CD14-positive monocyte (primary cell): ENCODE measurements around the gene KLHL24. TPM values are rescaled to one million over a fixed set of nuclear protein-coding genes. Genes with fewer than 3 reads are reported as not detected.
"Not testable (repeated sequence)": the region's sequence is repeated elsewhere in the genome, so short reads cannot be mapped to it uniquely, and the experiment has no call there.

Experiments used
- DNase-seq, 3 donors: peaks; one replicate each; pipeline ENCODE4 v3.0.0-alpha.2; 2011 to 2022
- H2AFZ ChIP-seq: 2 replicates; pipeline ENCODE4 v1.6.0; 2012; ENCODE audit warnings: mild to moderate bottlenecking, low read depth, low read length, inconsistent platforms; ENCODE audit not compliant: insufficient read depth, poor library complexity, severe bottlenecking
- H3K27ac ChIP-seq, 2 donors: 1 replicate in 1 of 2; 2 replicates in 1 of 2; pipeline ENCODE4 v1.5.1; 2012 to 2013; ENCODE audit warnings: low read length in 2 of 2, control low read depth in 1 of 2, inconsistent platforms in 1 of 2, low read depth in 1 of 2, mild to moderate bottlenecking in 1 of 2
- H3K27me3 ChIP-seq, 2 donors: one replicate each; pipeline versions ENCODE4 v1.6.0 to v1.6.1; 2011 to 2013; ENCODE audit warnings: low read length in 2 of 2; ENCODE audit not compliant: control insufficient read depth in 2 of 2, insufficient read depth in 2 of 2
- H3K36me3 ChIP-seq, 2 donors: replicated peaks in 1 of 2; 1 replicate in 1 of 2; 2 replicates in 1 of 2; pipeline versions ENCODE4 v1.5.1 to v1.6.1; 2012 to 2013; ENCODE audit warnings: low read length in 2 of 2, control low read depth in 1 of 2, inconsistent platforms in 1 of 2, mild to moderate bottlenecking in 1 of 2; ENCODE audit not compliant: insufficient read depth in 2 of 2, control insufficient read depth in 1 of 2
- H3K4me1 ChIP-seq, 2 donors: 1 replicate in 1 of 2; 2 replicates in 1 of 2; pipeline versions ENCODE4 v1.5.1 to v1.6.1; 2012 to 2013; ENCODE audit warnings: low read length in 2 of 2, control low read depth in 1 of 2, inconsistent platforms in 1 of 2, mild to moderate bottlenecking in 1 of 2, moderate library complexity in 1 of 2; ENCODE audit not compliant: insufficient read depth in 2 of 2, control insufficient read depth in 1 of 2
- H3K4me2 ChIP-seq: replicated peaks from 2 replicates; pipeline ENCODE3; 2012; ENCODE audit warnings: low read length, moderate library complexity, mild to moderate bottlenecking; ENCODE audit not compliant: poor library complexity, severe bottlenecking; ENCODE audit errors: extremely low read depth
- H3K4me3 ChIP-seq, 3 experiments: fragments of 200-600 bp in 1 of 3; sonication (generic) in 1 of 3; replicated peaks in 1 of 3; 1 replicate in 2 of 3; 2 replicates in 1 of 3; pipeline ENCODE4 v1.5.1; 2011 to 2013; ENCODE audit warnings: low read length in 3 of 3, mild to moderate bottlenecking in 3 of 3, control low read depth in 2 of 3, low read depth in 2 of 3, inconsistent platforms in 1 of 3, moderate library complexity in 1 of 3
- H3K79me2 ChIP-seq: 2 replicates; pipeline ENCODE4 v1.6.0; 2012; ENCODE audit warnings: mild to moderate bottlenecking, control low read depth, inconsistent platforms, low read length, moderate library complexity; ENCODE audit not compliant: insufficient read depth
- H3K9ac ChIP-seq: 2 replicates; pipeline ENCODE4 v1.6.0; 2017; ENCODE audit warnings: low read length, mild to moderate bottlenecking; ENCODE audit not compliant: insufficient read depth, poor library complexity, severe bottlenecking
- H3K9me3 ChIP-seq, 2 donors: replicated peaks in 1 of 2; 1 replicate in 1 of 2; 2 replicates in 1 of 2; pipeline versions ENCODE4 v1.5.1 to v1.6.1; 2012 to 2013; ENCODE audit warnings: low read length in 2 of 2, control low read depth in 1 of 2; ENCODE audit not compliant: control insufficient read depth in 1 of 2, insufficient read depth in 1 of 2
- H4K20me1 ChIP-seq: 2 replicates; pipeline ENCODE4 v1.6.0; 2012; ENCODE audit warnings: mild to moderate bottlenecking, low read length, control low read depth, moderate library complexity; ENCODE audit not compliant: insufficient read depth
- H3K27ac Mint-ChIP-seq, 7 donors: one replicate each; pipeline ENCODE4 v1.8.0; 2020; ENCODE audit warnings: mild to moderate bottlenecking in 7 of 7, mixed read lengths in 7 of 7, moderate library complexity in 6 of 7, inconsistent platforms in 2 of 7
- H3K27me3 Mint-ChIP-seq, 3 donors: one replicate each; pipeline ENCODE4 v1.8.0; 2021 to 2022; ENCODE audit warnings: low read depth in 3 of 3, mild to moderate bottlenecking in 3 of 3, mixed read lengths in 3 of 3, moderate library complexity in 3 of 3, inconsistent platforms in 1 of 3
- H3K36me3 Mint-ChIP-seq, 2 donors: one replicate each; pipeline ENCODE4 v1.8.0; 2020; ENCODE audit warnings: mixed read lengths in 2 of 2, inconsistent platforms in 1 of 2, mild to moderate bottlenecking in 1 of 2
- H3K4me1 Mint-ChIP-seq: one replicate; pipeline ENCODE4 v1.8.0; 2020; ENCODE audit warnings: mild to moderate bottlenecking, mixed read lengths
- H3K4me3 Mint-ChIP-seq, 2 donors: one replicate each; pipeline ENCODE4 v1.8.0; 2020; ENCODE audit warnings: mild to moderate bottlenecking in 2 of 2, mixed read lengths in 2 of 2, moderate library complexity in 1 of 2
- H3K9me3 Mint-ChIP-seq, 7 donors: one replicate each; pipeline ENCODE4 v1.8.0; 2020 to 2022; ENCODE audit warnings: mixed read lengths in 7 of 7, mild to moderate bottlenecking in 6 of 7, moderate library complexity in 6 of 7, inconsistent platforms in 2 of 7
- WGBS: methylation state at CpG from one replicate; pipeline ENCODE4 v1.1.5; 2013; ENCODE audit warnings: missing lambda C conversion rate; ENCODE audit not compliant: insufficient coverage; 5-methylcytosine and 5-hydroxymethylcytosine counted together
- intact Hi-C, 2 donors: fragments of 100-400 bp; cut with micrococcal nuclease; formaldehyde crosslinking; loops; one replicate each; pipeline versions ENCODE4 v1.15.0 to v1.15.1; 2023
- polyA plus RNA-seq, 3 donors: library from polyadenylated mRNA; depleted of rRNA in 1 of 3; unstranded in 2 of 3; stranded (reverse) in 1 of 3; fragments of 300-500 nt in 2 of 3; fragments of >200 nt in 1 of 3; fragmentation: Illumina TruSeq in 2 of 3; gene quantifications; 1 replicate in 2 of 3; 2 replicates in 1 of 3; pipeline ENCODE4 v1.2.3, GENCODE V29; 2012 to 2021
- TF ChIP-seq, protein P1 (sequence below): fragments of 200-600 bp; IDR thresholded peaks from one replicate; pipeline ENCODE4 v1.8.0; 2022; ENCODE audit warnings: antibody characterized with exemption, mild to moderate bottlenecking

The KLHL24 gene
- polyA plus RNA-seq, 3 donors: 24.1 to 31.7 (median 31.4) TPM

DNA sequence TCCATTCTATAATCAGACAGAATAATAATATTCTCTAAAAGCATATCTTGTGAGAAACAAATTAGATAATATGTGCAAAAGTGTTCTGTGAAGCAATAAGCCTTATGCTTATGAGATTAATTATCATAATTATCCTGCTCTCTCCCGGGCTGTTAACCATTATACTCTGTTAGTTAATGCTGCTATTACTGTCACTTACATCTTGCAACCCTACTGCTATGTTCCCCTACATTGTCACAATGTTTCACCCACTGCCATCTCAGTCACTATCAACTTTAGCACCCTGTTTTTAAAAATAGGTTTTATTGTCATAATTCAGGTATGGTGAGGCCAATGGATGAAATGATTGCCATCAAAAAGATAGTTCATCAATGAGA is 15.2 kb upstream of the KLHL24 start:
- no peaks in the 10 kb centered on the region for H4K20me1 ChIP-seq
- no peak overlapping the region for H2AFZ ChIP-seq
- H3K4me3 ChIP-seq: no peak overlapping the region
- TF ChIP-seq, protein P1, sequence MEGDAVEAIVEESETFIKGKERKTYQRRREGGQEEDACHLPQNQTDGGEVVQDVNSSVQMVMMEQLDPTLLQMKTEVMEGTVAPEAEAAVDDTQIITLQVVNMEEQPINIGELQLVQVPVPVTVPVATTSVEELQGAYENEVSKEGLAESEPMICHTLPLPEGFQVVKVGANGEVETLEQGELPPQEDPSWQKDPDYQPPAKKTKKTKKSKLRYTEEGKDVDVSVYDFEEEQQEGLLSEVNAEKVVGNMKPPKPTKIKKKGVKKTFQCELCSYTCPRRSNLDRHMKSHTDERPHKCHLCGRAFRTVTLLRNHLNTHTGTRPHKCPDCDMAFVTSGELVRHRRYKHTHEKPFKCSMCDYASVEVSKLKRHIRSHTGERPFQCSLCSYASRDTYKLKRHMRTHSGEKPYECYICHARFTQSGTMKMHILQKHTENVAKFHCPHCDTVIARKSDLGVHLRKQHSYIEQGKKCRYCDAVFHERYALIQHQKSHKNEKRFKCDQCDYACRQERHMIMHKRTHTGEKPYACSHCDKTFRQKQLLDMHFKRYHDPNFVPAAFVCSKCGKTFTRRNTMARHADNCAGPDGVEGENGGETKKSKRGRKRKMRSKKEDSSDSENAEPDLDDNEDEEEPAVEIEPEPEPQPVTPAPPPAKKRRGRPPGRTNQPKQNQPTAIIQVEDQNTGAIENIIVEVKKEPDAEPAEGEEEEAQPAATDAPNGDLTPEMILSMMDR: no peak
- H3K4me3 Mint-ChIP-seq: no peak overlapping the region
- H3K4me2 ChIP-seq: no peak overlapping the region
- H3K27me3 ChIP-seq: no peaks in the 10 kb centered on the region
- no peaks in the 10 kb centered on the region for H3K79me2 ChIP-seq
- no peak overlapping the region for H3K9ac ChIP-seq
- peaks cover 0 to 6% (median 0%) of the 10 kb centered on the region in 3 donors for H3K27me3 Mint-ChIP-seq
- H3K36me3 Mint-ChIP-seq: no peaks in the 10 kb centered on the region
- no peak overlapping the region for H3K27ac Mint-ChIP-seq
- peaks cover 0 to 3% (median 0%) of the 10 kb centered on the region in 7 donors for H3K9me3 Mint-ChIP-seq
- no peaks in the 10 kb centered on the region for H3K36me3 ChIP-seq
- H3K27ac ChIP-seq: no peak overlapping the region
- intact Hi-C loops: no loop called here
- H3K4me1 ChIP-seq: no peaks in the 10 kb centered on the region
- no peak for DNase-seq
- no peaks in the 10 kb centered on the region for H3K9me3 ChIP-seq
- no peaks in the 10 kb centered on the region for H3K4me1 Mint-ChIP-seq
- WGBS: no CpG with 5 or more reads among the region's 1 CpG

DNA sequence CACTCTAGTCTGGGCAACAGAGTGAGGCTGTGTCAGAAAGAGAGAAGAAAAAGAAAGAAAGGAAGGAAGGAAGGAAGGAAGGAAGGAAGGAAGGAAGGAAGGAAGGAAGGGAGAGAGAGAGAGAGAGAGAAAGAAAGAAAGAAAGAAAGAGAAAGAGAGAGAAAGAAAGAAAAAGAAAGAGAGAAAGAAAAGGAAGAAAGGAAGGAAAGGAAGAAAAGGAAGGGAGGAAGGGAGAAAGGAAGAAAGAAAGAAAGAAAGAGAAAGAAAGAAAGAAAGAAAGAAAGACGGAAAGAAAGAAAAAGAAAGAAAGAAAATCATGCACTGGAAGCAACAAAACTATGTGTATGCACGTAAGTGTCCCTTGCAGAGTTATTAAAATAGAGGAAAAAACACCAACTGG is 12.9 kb upstream of the KLHL24 start:
- H3K4me2 ChIP-seq, H3K4me3 ChIP-seq, intact Hi-C loops, DNase-seq, H3K27ac Mint-ChIP-seq, H3K9ac ChIP-seq, H3K4me3 Mint-ChIP-seq, H3K27me3 Mint-ChIP-seq, H3K9me3 Mint-ChIP-seq, H3K79me2 ChIP-seq, H3K27me3 ChIP-seq, H3K27ac ChIP-seq, H3K36me3 Mint-ChIP-seq, H4K20me1 ChIP-seq, H2AFZ ChIP-seq, H3K9me3 ChIP-seq, H3K4me1 ChIP-seq, H3K4me1 Mint-ChIP-seq, H3K36me3 ChIP-seq: not testable (repeated sequence)
- no CpG with 5 or more reads among the region's 2 CpGs for WGBS
